Neural progenitor cell (in vitro differentiated cells): ENCODE measurements around the gene TSPAN14.

Experiments
- CTCF ChIP-seq: fragments of 200-600 bp; sonication (generic); IDR thresholded peaks from 2 replicates; pipeline ENCODE4 v1.5.1; 2017; ENCODE audit warnings: antibody characterized with exemption, mild to moderate bottlenecking
- EZH2 ChIP-seq: fragments of 200-600 bp; sonication (generic); IDR thresholded peaks from 2 replicates; pipeline ENCODE4 v1.6.1; 2017; ENCODE audit warnings: antibody characterized with exemption, mild to moderate bottlenecking, moderate library complexity

- TF ChIP-seq CTCF (no peak), EZH2 (no peak)
These were observed 62.5 kb downstream of the TSPAN14 start for GRCh38 chr10:80516506-80517075.
